GM23338 (cell line): ENCODE data around the gene SHISA9. TPM values are rescaled to one million over a fixed set of nuclear protein-coding genes. Genes with fewer than 3 reads are reported as not detected.

Experiments
- ATAC-seq: fragments of 200-7000 bp; cut with Tn5 transposase; 3 replicates; pipeline ENCODE4 v1.9.1; 2020
- DNase-seq: peaks from one replicate; pipeline ENCODE4 v3.0.0-alpha.2; 2015; ENCODE audit warnings: low spot score
- H2AFZ ChIP-seq: fragments of 200-600 bp; sonication (generic); 2 replicates; pipeline ENCODE4 v1.8.0; 2016; ENCODE audit warnings: antibody characterized with exemption, mild to moderate bottlenecking, moderate library complexity
- H3F3A ChIP-seq: fragments of 200-600 bp; sonication (generic); replicated peaks from 2 replicates; pipeline ENCODE4 v1.8.0; 2017; ENCODE audit warnings: antibody characterized with exemption, mixed run types, low read depth
- H3K27ac ChIP-seq: fragments of 200-600 bp; sonication (generic); 2 replicates; pipeline ENCODE4 v1.6.1; 2016; ENCODE audit warnings: low read depth
- H3K27me3 ChIP-seq: fragments of 200-600 bp; sonication (generic); 2 replicates; pipeline ENCODE4 v1.8.0; 2016; ENCODE audit warnings: mild to moderate bottlenecking, mixed run types, moderate library complexity; ENCODE audit not compliant: insufficient read depth
- H3K36me3 ChIP-seq: fragments of 200-600 bp; sonication (generic); 2 replicates; pipeline ENCODE4 v1.8.0; 2016; ENCODE audit warnings: mild to moderate bottlenecking; ENCODE audit not compliant: insufficient read depth
- H3K4me1 ChIP-seq: fragments of 200-600 bp; sonication (generic); 2 replicates; pipeline ENCODE4 v1.8.0; 2016; ENCODE audit warnings: mild to moderate bottlenecking, moderate library complexity; ENCODE audit not compliant: insufficient read depth
- H3K4me2 ChIP-seq: fragments of 200-600 bp; sonication (generic); 2 replicates; pipeline ENCODE4 v1.7.1; 2017; ENCODE audit warnings: mixed run types
- H3K4me3 ChIP-seq: fragments of 200-600 bp; sonication (generic); 2 replicates; pipeline ENCODE4 v1.6.1; 2016; ENCODE audit warnings: mixed run types
- H3K79me2 ChIP-seq: fragments of 200-600 bp; sonication (generic); replicated peaks from 2 replicates; pipeline ENCODE4 v1.8.0; 2017; ENCODE audit warnings: mild to moderate bottlenecking; ENCODE audit not compliant: insufficient read depth
- H3K9me2 ChIP-seq: fragments of 200-600 bp; sonication (generic); 2 replicates; pipeline ENCODE4 v1.8.0; 2017; ENCODE audit not compliant: insufficient read depth
- H4K20me1 ChIP-seq: fragments of 200-600 bp; sonication (generic); replicated peaks from 2 replicates; pipeline ENCODE4 v1.8.0; 2017; ENCODE audit warnings: mild to moderate bottlenecking; ENCODE audit not compliant: insufficient read depth
- H3K27ac Mint-ChIP-seq: 2 replicates; pipeline ENCODE4 v1.8.0; 2020; ENCODE audit warnings: inconsistent platforms, mild to moderate bottlenecking, moderate library complexity, mixed read lengths
- H3K27me3 Mint-ChIP-seq: 3 replicates; pipeline ENCODE4 v1.8.0; 2022; ENCODE audit warnings: low read depth, mild to moderate bottlenecking, moderate library complexity, mixed read lengths, inconsistent platforms; ENCODE audit not compliant: insufficient read depth, poor library complexity
- H3K36me3 Mint-ChIP-seq: 3 replicates; pipeline ENCODE4 v1.8.0; 2021; ENCODE audit warnings: low read depth, mild to moderate bottlenecking, inconsistent platforms, moderate library complexity, mixed read lengths
- H3K4me1 Mint-ChIP-seq: 3 replicates; pipeline ENCODE4 v1.8.0; 2020; ENCODE audit warnings: mild to moderate bottlenecking, inconsistent platforms, mixed read lengths
- H3K4me3 Mint-ChIP-seq: 3 replicates; pipeline ENCODE4 v1.8.0; 2021; ENCODE audit warnings: moderate library complexity, mild to moderate bottlenecking, inconsistent platforms, mixed read lengths
- H3K9me3 Mint-ChIP-seq: 3 replicates; pipeline ENCODE4 v1.8.0; 2020; ENCODE audit warnings: moderate library complexity, mild to moderate bottlenecking, inconsistent platforms, mixed read lengths
- CREB1 ChIP-seq: fragments of 250-450 bp; sonication (Bioruptor Pico); IDR thresholded peaks from 2 replicates; pipeline ENCODE4 v1.5.0; 2020; ENCODE audit warnings: low read depth, mild to moderate bottlenecking, moderate library complexity
- EZH2 ChIP-seq: fragments of 200-600 bp; sonication (generic); IDR thresholded peaks from one replicate; pipeline ENCODE4 v1.8.0; 2017; ENCODE audit warnings: antibody characterized with exemption, mild to moderate bottlenecking, low read depth; ENCODE audit not compliant: unreplicated experiment
- EZH2phosphoT487 ChIP-seq: fragments of 200-600 bp; sonication (generic); IDR thresholded peaks from one replicate; pipeline ENCODE4 v1.8.1; 2018; ENCODE audit warnings: antibody characterized with exemption; ENCODE audit not compliant: unreplicated experiment
- JUNB ChIP-seq: IDR thresholded peaks from one replicate; pipeline ENCODE4 v1.6.1; 2016; ENCODE audit warnings: antibody characterized with exemption; ENCODE audit not compliant: unreplicated experiment
- NANOG ChIP-seq: IDR thresholded peaks from 2 replicates; pipeline ENCODE4 v1.6.1; 2016; ENCODE audit warnings: antibody characterized with exemption, borderline replicate concordance
- STAT1 ChIP-seq: IDR thresholded peaks from one replicate; pipeline ENCODE4 v1.6.1; 2016; ENCODE audit warnings: antibody characterized with exemption; ENCODE audit not compliant: unreplicated experiment
- ZNF114 ChIP-seq: fragments of 250-450 bp; sonication (Bioruptor Pico); IDR thresholded peaks from 2 replicates; pipeline ENCODE4 v1.5.0; 2020; ENCODE audit warnings: mild to moderate bottlenecking, moderate library complexity
- ZNF331 ChIP-seq: fragments of 250-450 bp; sonication (Bioruptor Pico); IDR thresholded peaks from 2 replicates; pipeline ENCODE4 v1.5.0; 2020; ENCODE audit warnings: low read depth, mild to moderate bottlenecking, moderate library complexity
- polyA plus RNA-seq: library from polyadenylated mRNA; unstranded; fragments of >200 nt; fragmentation: Nextera tagmentation; extraction: Ambion mirVana; gene quantifications from 2 replicates; pipeline ENCODE4 v1.2.1, GENCODE V29; 2016
- total RNA-seq: library from RNA; depleted of rRNA; stranded (reverse); fragments of >200 nt; shearing (Covaris generic); gene quantifications from 2 replicates; pipeline ENCODE4 v1.2.3, GENCODE V29; 2014
- TF ChIP-seq, protein P1 (sequence below): fragments of 250-450 bp; sonication (Bioruptor Pico); IDR thresholded peaks from 2 replicates; pipeline ENCODE4 v1.5.0; 2020; ENCODE audit warnings: mild to moderate bottlenecking, moderate library complexity
- TF ChIP-seq, protein P2 (sequence below): IDR thresholded peaks from one replicate; pipeline ENCODE4 v1.6.1; 2018; ENCODE audit warnings: antibody characterized with exemption; ENCODE audit not compliant: unreplicated experiment
- TF ChIP-seq, protein P3 (sequence below), 2 experiments: fragments of 200-600 bp in 1 of 2; sonication (generic) in 1 of 2; conservative IDR thresholded peaks; 2 replicates each; pipeline versions ENCODE4 v1.5.1 to v1.6.1; 2016 to 2017; ENCODE audit warnings: antibody characterized with exemption in 2 of 2, low read depth in 2 of 2, mild to moderate bottlenecking in 2 of 2, moderate library complexity in 1 of 2
- TF ChIP-seq, protein P4 (sequence below): IDR thresholded peaks from 2 replicates; pipeline ENCODE4 v1.6.1; 2016; ENCODE audit warnings: antibody characterized with exemption

The SHISA9 gene
- total and polyA plus RNA-seq, 2 experiments from 2014 or later: 10.4 to 45.6 TPM

- TF ChIP-seq, protein P1, sequence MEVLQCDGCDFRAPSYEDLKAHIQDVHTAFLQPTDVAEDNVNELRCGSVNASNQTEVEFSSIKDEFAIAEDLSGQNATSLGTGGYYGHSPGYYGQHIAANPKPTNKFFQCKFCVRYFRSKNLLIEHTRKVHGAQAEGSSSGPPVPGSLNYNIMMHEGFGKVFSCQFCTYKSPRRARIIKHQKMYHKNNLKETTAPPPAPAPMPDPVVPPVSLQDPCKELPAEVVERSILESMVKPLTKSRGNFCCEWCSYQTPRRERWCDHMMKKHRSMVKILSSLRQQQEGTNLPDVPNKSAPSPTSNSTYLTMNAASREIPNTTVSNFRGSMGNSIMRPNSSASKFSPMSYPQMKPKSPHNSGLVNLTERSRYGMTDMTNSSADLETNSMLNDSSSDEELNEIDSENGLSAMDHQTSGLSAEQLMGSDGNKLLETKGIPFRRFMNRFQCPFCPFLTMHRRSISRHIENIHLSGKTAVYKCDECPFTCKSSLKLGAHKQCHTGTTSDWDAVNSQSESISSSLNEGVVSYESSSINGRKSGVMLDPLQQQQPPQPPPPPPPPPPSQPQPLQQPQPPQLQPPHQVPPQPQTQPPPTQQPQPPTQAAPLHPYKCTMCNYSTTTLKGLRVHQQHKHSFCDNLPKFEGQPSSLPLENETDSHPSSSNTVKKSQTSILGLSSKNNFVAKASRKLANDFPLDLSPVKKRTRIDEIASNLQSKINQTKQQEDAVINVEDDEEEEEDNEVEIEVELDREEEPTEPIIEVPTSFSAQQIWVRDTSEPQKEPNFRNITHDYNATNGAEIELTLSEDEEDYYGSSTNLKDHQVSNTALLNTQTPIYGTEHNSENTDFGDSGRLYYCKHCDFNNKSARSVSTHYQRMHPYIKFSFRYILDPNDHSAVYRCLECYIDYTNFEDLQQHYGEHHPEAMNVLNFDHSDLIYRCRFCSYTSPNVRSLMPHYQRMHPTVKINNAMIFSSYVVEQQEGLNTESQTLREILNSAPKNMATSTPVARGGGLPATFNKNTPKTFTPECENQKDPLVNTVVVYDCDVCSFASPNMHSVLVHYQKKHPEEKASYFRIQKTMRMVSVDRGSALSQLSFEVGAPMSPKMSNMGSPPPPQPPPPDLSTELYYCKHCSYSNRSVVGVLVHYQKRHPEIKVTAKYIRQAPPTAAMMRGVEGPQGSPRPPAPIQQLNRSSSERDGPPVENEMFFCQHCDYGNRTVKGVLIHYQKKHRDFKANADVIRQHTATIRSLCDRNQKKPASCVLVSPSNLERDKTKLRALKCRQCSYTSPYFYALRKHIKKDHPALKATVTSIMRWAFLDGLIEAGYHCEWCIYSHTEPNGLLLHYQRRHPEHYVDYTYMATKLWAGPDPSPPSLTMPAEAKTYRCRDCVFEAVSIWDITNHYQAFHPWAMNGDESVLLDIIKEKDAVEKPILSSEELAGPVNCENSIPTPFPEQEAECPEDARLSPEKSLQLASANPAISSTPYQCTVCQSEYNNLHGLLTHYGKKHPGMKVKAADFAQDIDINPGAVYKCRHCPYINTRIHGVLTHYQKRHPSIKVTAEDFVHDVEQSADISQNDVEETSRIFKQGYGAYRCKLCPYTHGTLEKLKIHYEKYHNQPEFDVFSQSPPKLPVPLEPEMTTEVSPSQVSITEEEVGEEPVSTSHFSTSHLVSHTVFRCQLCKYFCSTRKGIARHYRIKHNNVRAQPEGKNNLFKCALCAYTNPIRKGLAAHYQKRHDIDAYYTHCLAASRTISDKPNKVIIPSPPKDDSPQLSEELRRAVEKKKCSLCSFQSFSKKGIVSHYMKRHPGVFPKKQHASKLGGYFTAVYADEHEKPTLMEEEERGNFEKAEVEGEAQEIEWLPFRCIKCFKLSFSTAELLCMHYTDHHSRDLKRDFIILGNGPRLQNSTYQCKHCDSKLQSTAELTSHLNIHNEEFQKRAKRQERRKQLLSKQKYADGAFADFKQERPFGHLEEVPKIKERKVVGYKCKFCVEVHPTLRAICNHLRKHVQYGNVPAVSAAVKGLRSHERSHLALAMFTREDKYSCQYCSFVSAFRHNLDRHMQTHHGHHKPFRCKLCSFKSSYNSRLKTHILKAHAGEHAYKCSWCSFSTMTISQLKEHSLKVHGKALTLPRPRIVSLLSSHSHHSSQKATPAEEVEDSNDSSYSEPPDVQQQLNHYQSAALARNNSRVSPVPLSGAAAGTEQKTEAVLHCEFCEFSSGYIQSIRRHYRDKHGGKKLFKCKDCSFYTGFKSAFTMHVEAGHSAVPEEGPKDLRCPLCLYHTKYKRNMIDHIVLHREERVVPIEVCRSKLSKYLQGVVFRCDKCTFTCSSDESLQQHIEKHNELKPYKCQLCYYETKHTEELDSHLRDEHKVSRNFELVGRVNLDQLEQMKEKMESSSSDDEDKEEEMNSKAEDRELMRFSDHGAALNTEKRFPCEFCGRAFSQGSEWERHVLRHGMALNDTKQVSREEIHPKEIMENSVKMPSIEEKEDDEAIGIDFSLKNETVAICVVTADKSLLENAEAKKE (CRISPR knock-in tag): no peak
- TF ChIP-seq, protein P2, sequence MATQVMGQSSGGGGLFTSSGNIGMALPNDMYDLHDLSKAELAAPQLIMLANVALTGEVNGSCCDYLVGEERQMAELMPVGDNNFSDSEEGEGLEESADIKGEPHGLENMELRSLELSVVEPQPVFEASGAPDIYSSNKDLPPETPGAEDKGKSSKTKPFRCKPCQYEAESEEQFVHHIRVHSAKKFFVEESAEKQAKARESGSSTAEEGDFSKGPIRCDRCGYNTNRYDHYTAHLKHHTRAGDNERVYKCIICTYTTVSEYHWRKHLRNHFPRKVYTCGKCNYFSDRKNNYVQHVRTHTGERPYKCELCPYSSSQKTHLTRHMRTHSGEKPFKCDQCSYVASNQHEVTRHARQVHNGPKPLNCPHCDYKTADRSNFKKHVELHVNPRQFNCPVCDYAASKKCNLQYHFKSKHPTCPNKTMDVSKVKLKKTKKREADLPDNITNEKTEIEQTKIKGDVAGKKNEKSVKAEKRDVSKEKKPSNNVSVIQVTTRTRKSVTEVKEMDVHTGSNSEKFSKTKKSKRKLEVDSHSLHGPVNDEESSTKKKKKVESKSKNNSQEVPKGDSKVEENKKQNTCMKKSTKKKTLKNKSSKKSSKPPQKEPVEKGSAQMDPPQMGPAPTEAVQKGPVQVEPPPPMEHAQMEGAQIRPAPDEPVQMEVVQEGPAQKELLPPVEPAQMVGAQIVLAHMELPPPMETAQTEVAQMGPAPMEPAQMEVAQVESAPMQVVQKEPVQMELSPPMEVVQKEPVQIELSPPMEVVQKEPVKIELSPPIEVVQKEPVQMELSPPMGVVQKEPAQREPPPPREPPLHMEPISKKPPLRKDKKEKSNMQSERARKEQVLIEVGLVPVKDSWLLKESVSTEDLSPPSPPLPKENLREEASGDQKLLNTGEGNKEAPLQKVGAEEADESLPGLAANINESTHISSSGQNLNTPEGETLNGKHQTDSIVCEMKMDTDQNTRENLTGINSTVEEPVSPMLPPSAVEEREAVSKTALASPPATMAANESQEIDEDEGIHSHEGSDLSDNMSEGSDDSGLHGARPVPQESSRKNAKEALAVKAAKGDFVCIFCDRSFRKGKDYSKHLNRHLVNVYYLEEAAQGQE: no peak
- TF ChIP-seq CREB1: no peak
- TF ChIP-seq EZH2: no peak
Observed at GRCh38 chr16:13269905-13270528, 368.6 kb downstream of the SHISA9 start (continued).

DNA sequence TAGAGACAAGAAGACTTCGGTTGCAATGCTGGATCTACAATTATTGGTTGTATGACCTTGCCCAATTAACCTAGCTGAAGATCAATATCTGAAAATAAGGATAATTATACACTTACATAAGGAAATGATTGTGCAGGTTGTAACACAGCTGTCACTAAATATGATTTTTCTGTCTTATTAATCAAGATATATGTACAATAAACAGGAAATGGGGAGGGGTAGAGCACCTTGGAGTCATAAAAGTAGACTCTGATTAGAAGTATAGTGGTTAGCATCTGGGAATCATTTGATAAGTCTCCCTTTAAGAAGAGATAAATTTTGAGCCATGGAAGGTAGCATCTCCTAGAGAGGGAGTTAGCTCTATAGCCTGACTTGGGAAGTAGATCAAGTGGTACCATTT is 369.2 kb downstream of the SHISA9 start:
- Histone ChIP-seq H3K79me2 (no peaks in the 10 kb centered on the region), H3K4me2 (no peak overlapping the region; the same call in 1 of the 2 replicates), H4K20me1 (no peaks in the 10 kb centered on the region), H3K27me3 (no peaks in the 10 kb centered on the region), H3K4me1 (peaks cover 4% of the 10 kb centered on the region; the same call in 1 of the 2 replicates), H3F3A (no peaks in the 10 kb centered on the region), H2AFZ (no peak overlapping the region), H3K36me3 (no peaks in the 10 kb centered on the region), H3K9me2 (peaks cover 13% of the 10 kb centered on the region), H3K4me3 (no peak overlapping the region), H3K27ac (no peak overlapping the region)
- Mint-ChIP-seq H3K4me1 (peaks cover 7% of the 10 kb centered on the region; the same call in 2 of the 3 replicates), H3K27ac (no peak overlapping the region), H3K4me3 (no peak overlapping the region), H3K27me3 (no peaks in the 10 kb centered on the region), H3K36me3 (no peaks in the 10 kb centered on the region), H3K9me3 (no peaks in the 10 kb centered on the region)
- ATAC-seq (no peak), DNase-seq (no peak)
- TF ChIP-seq, protein P3, sequence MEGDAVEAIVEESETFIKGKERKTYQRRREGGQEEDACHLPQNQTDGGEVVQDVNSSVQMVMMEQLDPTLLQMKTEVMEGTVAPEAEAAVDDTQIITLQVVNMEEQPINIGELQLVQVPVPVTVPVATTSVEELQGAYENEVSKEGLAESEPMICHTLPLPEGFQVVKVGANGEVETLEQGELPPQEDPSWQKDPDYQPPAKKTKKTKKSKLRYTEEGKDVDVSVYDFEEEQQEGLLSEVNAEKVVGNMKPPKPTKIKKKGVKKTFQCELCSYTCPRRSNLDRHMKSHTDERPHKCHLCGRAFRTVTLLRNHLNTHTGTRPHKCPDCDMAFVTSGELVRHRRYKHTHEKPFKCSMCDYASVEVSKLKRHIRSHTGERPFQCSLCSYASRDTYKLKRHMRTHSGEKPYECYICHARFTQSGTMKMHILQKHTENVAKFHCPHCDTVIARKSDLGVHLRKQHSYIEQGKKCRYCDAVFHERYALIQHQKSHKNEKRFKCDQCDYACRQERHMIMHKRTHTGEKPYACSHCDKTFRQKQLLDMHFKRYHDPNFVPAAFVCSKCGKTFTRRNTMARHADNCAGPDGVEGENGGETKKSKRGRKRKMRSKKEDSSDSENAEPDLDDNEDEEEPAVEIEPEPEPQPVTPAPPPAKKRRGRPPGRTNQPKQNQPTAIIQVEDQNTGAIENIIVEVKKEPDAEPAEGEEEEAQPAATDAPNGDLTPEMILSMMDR (conservative IDR thresholded peaks at IDR 0.05; ENCODE audit: low read depth in 2 of 2): no peak
- TF ChIP-seq STAT1 (no peak), EZH2 (no peak), CREB1 (no peak), ZNF114 (CRISPR knock-in tag) (no peak), ZNF331 (no peak), NANOG (no peak), EZH2phosphoT487 (no peak), JUNB (no peak)
- TF ChIP-seq, protein P4, sequence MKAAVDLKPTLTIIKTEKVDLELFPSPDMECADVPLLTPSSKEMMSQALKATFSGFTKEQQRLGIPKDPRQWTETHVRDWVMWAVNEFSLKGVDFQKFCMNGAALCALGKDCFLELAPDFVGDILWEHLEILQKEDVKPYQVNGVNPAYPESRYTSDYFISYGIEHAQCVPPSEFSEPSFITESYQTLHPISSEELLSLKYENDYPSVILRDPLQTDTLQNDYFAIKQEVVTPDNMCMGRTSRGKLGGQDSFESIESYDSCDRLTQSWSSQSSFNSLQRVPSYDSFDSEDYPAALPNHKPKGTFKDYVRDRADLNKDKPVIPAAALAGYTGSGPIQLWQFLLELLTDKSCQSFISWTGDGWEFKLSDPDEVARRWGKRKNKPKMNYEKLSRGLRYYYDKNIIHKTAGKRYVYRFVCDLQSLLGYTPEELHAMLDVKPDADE: no peak
